GM19099 (cell line): ENCODE measurements around the gene PAPPA2.

Experiments
- POLR2A ChIP-seq: IDR thresholded peaks from 3 replicates; pipeline ENCODE4 v1.6.1; 2011; ENCODE audit warnings: low read depth; ENCODE audit not compliant: insufficient read length; ENCODE audit errors: extremely low read depth

The PAPPA2 gene

DNA sequence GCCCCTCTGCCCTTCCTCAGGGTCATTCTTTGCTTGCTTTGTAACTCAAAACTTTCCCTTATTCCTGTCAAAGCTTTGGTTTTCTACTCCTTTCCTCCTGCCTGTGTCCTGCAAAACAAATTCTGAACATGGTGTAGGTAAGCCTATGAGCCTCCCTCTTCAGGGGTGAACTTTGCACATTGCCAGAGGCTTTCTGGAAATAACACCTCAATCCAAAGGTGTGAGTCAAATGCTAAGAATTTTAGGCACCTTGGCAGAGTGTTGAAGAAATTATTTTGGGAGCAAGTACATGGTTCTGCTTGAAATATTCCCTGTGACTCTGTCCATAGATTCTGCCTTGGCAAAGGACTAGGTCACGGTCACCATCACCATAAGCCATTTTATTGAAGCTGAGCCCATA is 70.0 kb downstream of the PAPPA2 start:
- no peak for TF ChIP-seq POLR2A

DNA sequence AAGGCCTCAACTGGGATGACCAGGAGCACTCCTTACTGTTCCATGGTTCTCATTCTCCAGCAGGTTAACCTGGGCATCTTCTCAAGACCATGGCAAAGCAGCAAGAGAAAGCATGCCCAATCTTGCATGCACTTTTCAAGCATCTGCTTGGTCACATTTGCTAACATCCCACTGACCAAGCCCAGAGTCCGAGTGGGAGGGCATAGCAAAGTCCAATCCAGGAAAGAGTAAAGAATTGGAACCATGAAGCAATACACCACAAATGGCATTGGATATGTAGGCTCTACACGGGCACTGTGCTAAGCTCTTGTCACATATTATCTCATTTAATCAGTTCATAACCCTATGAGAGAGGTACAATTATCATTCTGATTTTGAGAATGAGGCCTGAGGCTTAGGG is 73.6 kb downstream of the PAPPA2 start:
- no peak for TF ChIP-seq POLR2A

DNA sequence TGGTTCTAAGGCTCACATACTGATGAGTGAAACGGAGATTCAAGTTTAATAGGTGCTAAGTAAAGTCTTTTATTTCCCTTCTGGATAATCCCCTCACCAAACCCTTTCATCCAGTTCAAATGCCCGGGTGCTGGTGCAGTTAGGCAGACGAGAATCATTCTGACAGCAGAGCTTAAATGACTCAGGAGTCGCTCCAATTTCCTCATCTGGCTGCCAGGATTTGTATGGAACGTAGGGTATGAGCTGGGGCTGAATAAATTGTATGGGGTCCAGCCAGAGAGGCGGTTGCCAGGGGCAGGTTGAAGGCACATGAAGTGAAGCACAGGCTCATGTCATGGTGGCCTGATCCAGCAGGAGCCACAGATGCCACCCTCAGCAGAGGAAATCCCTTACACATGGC is 76.0 kb downstream of the PAPPA2 start:
- no peak for TF ChIP-seq POLR2A

DNA sequence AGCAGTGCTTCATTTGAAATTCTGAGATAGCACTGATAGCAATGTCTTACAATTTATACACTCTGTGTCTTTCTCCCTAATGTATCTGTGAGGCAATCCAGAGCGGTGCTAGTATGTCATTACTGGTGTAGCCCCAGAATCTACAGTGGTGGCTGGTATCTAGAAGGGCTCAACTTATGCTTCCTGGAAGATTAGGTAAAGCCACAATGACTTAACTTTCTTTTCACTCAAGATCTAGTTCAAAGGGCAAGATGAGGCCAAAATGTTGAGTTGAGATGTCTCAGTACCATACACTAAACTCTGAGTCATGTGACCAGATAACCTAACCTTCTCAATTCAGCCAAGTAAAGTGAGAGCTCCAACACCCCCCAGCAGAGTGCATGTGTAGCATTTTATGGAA is 77.5 kb downstream of the PAPPA2 start:
- no peak for TF ChIP-seq POLR2A

DNA sequence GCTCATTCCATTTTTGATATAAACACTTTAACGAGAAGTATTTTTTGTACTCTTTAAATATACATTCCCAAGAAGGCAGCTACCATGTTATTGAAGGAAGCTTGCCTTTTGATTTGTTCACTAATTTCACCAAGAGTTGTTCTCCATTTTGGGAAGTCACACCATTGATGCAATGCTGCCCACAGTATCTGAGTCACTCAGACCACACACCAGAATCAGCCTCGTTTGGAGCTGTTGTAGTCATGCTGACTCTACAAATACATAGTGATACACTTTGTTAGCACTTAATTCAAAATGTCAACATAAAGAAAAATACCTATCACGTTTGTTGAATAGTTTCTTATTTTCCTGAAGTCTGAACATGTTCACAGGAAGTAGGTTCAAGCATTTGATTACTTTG is 78.7 kb downstream of the PAPPA2 start:
- TF ChIP-seq POLR2A = no peak

DNA sequence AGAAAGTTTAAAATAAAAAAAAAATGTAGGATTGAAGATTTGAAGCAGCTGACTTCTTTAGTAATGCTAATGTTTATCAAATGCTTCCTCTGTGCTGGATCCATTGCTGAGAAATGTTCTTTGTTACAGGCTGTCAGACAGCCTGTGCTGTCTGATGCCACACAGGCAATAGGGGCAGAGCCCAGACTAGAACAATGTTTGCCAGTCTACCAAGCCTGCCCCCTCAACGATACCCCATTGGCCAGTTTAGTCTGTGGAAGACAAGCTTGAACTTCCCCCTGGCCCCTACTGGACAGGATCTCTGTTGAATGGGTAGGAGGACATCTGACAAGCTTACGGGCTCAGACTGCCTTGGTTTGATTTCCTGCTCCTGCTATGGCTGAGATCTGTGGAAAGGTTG is 79.4 kb downstream of the PAPPA2 start:
- no peak for TF ChIP-seq POLR2A

DNA sequence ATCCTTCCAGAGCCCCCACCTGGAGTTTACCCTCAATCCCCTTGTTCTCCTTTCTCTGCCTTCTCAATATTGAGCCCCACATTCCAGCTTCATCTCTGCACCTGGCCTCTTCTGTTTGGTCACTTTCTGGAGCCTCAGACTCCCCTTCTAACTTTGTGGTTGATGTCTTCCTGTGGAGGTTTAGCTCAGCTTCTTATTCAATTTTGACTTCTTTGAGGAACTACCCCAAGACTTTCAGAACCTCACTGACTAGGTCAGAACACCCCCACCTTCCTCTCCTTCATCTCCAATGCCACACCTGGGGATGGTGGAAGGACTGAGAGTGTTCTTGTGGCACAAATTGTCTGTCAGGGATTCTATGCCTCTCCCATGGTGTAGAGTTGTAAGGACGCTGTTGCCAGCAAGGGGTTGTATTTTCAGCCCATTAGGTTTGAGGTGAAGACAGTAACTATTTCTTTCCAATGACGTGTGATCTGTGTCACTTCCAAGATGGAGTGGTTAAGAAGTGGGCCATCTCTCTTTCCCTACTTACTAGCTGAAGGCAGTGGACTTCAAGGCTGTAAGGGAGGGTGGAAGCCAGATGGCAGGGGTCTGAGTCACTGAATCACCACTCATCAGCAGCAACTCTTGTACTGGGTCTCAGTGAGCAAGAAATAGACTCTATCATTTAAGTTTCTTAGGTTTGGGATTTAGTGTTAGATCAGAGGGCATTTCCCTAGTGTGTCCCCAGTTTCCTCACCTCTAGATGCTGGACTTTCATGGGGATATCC is 80.6 kb downstream of the PAPPA2 start:
- TF ChIP-seq POLR2A = no peak

DNA sequence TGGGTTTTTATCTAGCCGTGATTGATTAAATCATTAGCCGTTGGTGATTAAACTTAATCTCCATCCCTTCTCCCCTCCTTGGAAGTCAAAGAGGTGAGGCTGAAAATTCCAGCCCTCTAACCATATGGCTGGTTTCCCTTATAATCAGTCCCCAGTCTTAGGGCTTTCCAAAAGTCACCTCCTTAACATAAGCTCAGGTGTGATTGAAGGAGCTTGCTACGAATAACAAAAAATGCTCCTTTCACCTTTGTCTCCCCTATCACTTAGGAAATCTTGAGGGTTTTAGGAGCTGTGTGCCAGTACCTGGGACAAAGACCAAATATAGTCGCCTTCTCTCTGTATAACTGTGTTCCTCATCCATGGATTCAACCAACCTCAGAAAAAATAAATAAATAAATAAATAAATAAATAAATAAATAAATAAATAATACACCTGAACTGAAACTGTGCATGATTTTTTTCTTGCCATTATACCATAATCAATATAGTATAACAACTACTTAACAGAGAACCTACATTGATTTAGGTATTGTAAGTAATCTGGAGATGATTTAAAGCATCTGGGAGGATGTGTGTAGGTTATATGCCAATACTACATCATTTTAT is 82.2 kb downstream of the PAPPA2 start:
- TF ChIP-seq POLR2A = no peak

DNA sequence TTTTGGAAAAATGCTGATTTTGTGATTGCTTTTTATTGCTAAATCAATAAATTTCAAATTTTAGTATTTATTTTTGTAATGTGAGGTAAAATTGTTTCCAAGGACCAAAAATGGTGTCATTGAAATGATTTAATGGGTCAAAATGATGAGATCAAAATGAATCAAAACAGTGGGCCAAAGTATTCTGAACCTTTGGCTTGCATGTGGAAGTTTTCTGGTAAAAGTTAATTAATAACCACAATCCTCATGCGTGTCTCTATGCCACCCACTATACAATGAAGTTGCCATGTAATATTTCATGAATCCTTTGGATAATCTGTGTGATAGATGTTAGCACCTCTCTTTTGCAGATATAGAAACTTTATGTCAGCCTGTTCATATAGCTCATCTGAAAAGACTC is 83.8 kb downstream of the PAPPA2 start:
- no peak for TF ChIP-seq POLR2A

DNA sequence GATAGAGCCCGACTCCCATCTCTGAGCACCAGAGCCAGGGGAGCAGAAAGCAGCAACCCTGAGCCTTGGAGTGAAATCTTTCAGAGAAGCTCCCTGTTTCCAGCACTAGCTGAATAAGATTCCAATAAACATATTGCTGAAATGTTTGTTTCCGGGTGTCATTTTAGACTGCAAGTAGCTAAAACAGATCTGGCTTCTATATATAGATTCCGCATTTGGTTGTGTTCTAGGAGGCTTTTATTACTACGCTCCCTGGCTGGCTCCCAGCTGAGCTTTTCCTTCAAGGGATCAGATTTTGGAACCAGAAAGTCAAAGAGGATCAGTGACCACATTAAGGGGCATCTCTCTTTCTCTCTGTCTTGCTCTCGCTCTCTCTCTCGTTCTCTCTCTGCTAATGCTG is 88.2 kb downstream of the PAPPA2 start:
- no peak for TF ChIP-seq POLR2A

DNA sequence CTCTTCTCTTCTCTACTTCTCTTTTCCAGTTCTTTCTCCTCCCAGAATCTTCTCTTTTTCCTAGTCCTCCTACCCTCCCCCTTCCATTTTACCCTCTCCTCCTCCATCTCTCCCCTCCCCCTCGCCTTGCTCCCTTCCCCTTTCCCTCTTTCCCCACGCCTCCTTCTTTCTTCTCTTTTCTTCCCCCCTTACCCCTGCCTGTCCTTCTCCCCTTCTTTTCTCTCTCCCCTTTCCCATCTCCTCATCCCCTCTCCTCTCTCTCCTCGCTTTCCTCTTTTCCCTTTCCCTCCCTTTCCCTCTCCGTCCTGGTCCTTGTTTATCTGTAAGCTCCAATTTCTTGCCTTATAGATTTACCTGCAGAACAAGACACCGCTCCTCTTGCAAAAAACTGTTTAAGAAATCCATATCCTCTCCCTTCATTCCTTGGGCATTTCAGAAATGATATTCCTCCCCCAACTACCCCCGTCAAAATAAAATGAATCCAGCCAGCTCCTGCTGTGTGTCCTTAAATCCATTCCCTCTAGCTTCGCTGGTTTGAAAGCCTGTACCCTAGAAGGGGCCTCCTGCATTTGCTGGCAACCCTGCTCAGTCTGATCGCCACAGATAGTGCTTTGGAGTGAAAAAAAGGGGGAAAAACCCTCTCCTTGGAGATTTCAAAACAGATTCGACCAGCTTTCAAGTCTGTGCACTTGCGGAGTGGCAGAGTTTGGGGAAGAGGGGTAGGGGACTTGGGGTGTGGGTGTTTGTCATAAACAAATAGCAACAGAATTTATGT is 89.4 kb downstream of the PAPPA2 start:
- TF ChIP-seq POLR2A = no peak

DNA sequence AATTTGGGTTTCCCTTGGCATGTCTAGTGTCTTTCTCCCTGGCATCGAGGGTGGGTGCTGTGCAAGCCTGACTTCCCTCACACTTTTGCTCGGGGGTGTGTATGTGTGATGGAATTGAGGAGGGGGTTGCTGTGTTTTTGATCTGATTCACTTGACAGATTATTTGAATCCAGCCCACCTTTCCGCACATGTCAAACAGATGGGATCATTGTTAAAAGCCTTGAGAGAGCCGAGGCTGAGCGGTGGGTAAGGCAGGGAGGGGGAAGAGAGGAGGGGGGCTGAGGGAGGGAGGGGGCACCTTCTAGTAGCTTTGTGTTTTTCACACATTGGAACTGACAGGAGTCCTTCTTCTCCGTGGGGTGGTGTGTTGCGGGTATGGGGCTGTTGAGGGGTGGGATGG is 90.0 kb downstream of the PAPPA2 start:
- TF ChIP-seq POLR2A = no peak

DNA sequence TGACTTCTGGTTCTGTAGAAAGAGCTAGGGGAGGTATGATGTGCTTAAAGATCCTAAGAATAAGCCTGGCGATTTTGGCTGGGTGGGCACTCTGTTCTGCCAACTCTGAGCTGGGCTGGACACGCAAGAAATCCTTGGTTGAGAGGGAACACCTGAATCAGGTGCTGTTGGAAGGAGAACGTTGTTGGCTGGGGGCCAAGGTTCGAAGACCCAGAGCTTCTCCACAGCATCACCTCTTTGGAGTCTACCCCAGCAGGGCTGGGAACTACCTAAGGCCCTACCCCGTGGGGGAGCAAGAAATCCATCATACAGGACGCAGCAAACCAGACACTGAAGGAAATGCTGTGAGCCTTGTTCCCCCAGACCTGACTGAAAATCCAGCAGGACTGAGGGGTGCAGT is 93.3 kb downstream of the PAPPA2 start:
- TF ChIP-seq POLR2A = no peak

DNA sequence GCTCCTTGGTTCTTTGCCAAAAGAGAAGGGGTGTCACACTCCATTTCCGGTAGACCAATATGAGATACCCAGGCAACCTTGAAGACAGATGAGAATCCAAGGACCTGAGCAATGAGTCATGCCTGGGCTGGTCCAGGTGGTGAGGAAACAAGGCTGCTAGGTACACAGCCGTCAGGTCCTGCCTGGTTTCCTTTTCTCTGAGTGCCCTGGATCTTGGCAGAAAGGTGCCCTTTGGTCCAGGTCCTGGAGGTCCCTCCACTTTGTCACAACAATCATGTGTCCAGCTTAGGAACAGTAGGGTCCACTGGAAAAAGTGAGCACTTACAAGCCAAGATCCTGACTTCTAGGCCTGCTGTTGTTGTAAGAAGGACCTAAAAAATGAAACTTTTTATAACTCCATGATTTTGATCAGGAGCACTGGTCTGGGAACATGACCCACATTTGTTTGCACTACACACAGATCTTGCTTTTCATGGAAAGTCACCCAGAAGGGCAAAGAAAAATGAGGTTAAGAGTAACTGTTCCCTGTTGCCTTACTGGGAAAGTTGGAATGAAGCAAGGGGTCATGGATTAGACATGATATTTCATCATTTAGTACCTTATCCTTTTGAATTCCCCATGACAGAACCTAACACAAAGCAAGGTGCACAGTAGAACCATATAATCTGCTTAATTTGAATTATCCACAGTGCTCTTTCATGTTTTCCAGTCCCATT is 94.7 kb downstream of the PAPPA2 start:
- no peak for TF ChIP-seq POLR2A

DNA sequence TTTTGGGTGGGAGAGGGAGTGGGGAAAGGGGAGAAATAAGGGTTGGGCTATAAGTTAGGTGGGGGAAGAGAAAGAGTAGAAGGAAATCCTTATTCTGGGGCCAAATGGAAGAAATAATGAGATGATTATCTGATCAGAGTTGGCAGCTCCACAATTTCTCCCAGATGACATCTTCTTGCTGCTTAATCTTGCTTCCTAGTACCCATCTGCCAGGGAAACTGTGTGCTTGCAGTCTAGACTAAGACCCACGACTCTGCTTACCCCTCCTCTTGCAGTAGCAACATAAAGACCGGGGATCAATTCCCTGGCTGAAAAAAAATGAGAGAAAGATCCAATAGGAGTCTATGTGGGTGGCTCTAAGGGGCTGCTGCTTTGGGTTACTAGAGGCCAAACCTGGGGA is 95.6 kb downstream of the PAPPA2 start:
- TF ChIP-seq POLR2A = no peak
